Measurements from ENCODE around the gene EGLN1. TPM values are rescaled to one million over a fixed set of nuclear protein-coding genes. Genes with fewer than 3 reads are reported as not detected.

The EGLN1 gene
- 47.1 and 53.6 TPM in 2 replicates for total RNA-seq

GRCh38 chr1:231421971-231422797, at the start of gene EGLN1:
Gene EGLN1, minus strand, starts transcription at chr1:231422287. Its CDS starts 399 bp downstream, at chr1:231421888.

DNA sequence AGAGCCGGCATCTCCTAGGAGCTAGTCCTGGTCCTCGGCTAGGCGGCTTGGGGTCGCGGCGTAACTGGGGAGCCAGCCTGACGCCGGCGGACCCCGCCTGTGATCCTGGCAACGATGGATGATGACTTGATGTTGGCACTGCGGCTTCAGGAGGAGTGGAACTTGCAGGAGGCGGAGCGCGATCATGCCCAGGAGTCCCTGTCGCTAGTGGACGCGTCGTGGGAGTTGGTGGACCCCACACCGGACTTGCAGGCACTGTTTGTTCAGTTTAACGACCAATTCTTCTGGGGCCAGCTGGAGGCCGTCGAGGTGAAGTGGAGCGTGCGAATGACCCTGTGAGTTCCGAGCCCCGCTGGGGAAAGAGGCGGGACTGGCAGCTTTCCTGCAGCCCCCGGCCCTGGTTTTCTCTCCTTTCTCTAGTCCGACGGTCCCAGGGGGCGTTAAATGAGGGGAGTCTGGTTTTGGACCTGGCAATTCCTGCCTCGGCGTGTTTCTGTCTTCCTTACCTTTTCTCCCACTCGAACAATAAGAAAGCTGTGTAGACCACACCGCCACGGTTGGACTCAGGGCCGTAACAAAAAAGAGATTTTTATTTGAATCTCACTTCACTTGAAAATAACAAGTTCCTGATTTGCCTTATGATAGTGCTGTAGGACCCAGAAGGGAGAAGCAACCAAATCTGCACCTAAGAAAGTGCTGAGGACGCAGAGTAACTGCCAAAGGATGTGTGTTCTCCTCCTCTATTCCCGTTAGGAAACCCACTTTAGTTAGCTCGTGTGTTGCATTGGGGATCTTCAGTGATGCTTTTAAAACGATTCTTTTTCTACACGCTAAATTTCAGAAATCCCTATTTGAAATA, 83.6 kb downstream of the EGLN1 start, which contains the start of gene SPRTN:
Gene SPRTN (plus strand): TSS at position 24 of the 859 bp plus-strand sequence. CDS start 91 bp downstream, at position 115.

DNA sequence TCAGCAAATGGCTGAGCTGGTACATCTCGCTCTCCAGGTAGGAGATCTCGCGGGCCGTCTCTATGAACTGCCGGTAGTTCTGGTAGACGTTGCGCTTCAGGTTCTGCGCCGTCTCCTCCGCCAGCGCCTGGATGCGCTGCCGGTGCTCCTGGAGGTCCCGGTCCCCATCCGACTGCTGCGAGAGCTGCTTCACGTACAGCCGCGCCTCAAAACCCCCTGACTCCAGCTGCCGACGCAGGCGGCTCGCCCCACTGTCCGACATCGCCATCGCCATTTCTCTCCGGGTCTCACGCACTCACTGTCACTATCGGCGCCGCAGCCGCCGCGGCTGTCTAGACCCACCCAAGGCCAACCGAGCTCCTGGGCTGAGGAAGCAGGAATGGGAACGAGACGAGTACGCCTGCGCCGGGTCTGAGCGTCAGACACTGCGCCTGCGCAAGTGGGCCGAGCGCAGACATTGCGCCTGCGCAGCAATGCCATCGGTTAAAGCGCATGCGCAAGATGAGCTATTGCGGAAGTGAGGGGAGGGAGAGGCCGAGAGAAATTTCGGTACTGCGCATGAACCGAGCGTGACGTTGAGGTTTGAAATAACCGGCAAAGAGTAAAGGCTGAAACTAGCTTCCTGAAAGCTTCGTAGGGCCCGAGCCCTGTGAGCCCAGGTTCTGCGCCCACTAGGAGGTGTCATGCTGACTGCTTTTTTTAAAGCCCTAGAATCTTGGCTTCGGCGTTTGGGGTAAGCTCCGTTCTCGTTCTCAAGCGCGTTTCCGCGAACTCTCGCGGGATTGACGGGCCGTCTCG, 84.4 kb downstream of the EGLN1 start, which contains the start of gene EXOC8:
Gene EXOC8 (minus strand): TSS at position 381 of the 798 bp plus-strand sequence. CDS start 107 bp downstream, at position 274.

Other genes starting within 250 kb of the EGLN1 start
- gene GNPAT, start 181.1 kb downstream of the EGLN1 start, total RNA-seq: 45.0 and 59.6 TPM in 2 replicates
- 10.8 and 11.0 TPM in 2 replicates for gene EXOC8, start 84.4 kb downstream of the EGLN1 start, total RNA-seq
- 13.5 and 17.1 TPM in 2 replicates for gene SPRTN, start 84.0 kb downstream of the EGLN1 start, total RNA-seq
- 23.4 and 26.4 TPM in 2 replicates for gene TSNAX, start 106.4 kb upstream of the EGLN1 start, total RNA-seq
- 5.5 and 5.8 TPM in 2 replicates for gene DISC1, start 204.5 kb upstream of the EGLN1 start, total RNA-seq

All from mammary microvascular endothelial cell (primary cell).